Breast epithelium (tissue), 4 donors: ENCODE measurements around the gene BEND3. TPM values are rescaled to one million over a fixed set of nuclear protein-coding genes. Genes with fewer than 3 reads are reported as not detected.

Source experiments
- DNase-seq, 2 donors: peaks; one replicate each; pipeline ENCODE4 v3.0.0-alpha.2; 2019; ENCODE audit warnings: low spot score in 2 of 2
- H3K27ac ChIP-seq, 2 donors: fragments of 200-600 bp; sonication (generic) in 1 of 2; one replicate each; pipeline ENCODE4 v1.5.1; 2016 to 2019; ENCODE audit warnings: mild to moderate bottlenecking in 1 of 2
- H3K27me3 ChIP-seq, 2 donors: fragments of 200-600 bp; sonication (generic) in 1 of 2; one replicate each; pipeline versions ENCODE4 v1.5.1 to v1.6.0; 2017 to 2019; ENCODE audit warnings: control low read depth in 1 of 2, mild to moderate bottlenecking in 1 of 2
- H3K36me3 ChIP-seq: fragments of 200-600 bp; one replicate; pipeline ENCODE4 v1.5.1; 2019
- H3K4me1 ChIP-seq, 2 donors: fragments of 200-600 bp; sonication (generic); one replicate each; pipeline ENCODE4 v1.5.1; 2016 to 2019; ENCODE audit warnings: control low read depth in 1 of 2
- H3K4me3 ChIP-seq, 3 donors: fragments of 200-600 bp; sonication (generic); 1 replicate in 2 of 3; 2 replicates in 1 of 3; pipeline ENCODE4 v1.5.1; 2016 to 2019; ENCODE audit warnings: mild to moderate bottlenecking in 3 of 3, moderate library complexity in 2 of 3
- H3K9me3 ChIP-seq, 2 donors: fragments of 200-600 bp; sonication (generic) in 1 of 2; one replicate each; pipeline ENCODE4 v1.5.1; 2016 to 2019; ENCODE audit warnings: control low read depth in 1 of 2
- CTCF ChIP-seq, 3 donors: fragments of 450-650 bp; IDR thresholded peaks; one replicate each; pipeline ENCODE4 v1.5.1; 2016 to 2017; ENCODE audit warnings: antibody characterized with exemption in 3 of 3, mild to moderate bottlenecking in 3 of 3, moderate library complexity in 3 of 3
- POLR2A ChIP-seq: fragments of 450-650 bp; IDR thresholded peaks from one replicate; pipeline ENCODE4 v1.6.1; 2016; ENCODE audit warnings: antibody characterized with exemption, mild to moderate bottlenecking, moderate library complexity
- POLR2AphosphoS5 ChIP-seq, 3 donors: sonication (generic); formaldehyde crosslinking; IDR thresholded peaks; one replicate each; pipeline ENCODE4 v1.6.1; 2017; ENCODE audit warnings: antibody characterized with exemption in 3 of 3
- intact Hi-C: fragments of 100-400 bp; cut with DNase I; formaldehyde crosslinking; loops from one replicate; pipeline ENCODE4 v1.15.1; 2023; ENCODE audit warnings: low total_unique reads
- total RNA-seq, 3 donors: library from RNA; depleted of rRNA; stranded (reverse); fragments of >200 nt; gene quantifications; one replicate each; pipeline ENCODE4 v1.1.0, GENCODE V29; 2016

The BEND3 gene
- total RNA-seq, 3 donors from 2014 or later, result 0.96 to 3.6 (median 2.5) TPM

GRCh38 chr6:107132330-107132954 is 17.1 kb upstream of the BEND3 start:
- Histone ChIP-seq H3K36me3 (no peaks in the 10 kb centered on the region), H3K27me3 (no peaks in the 10 kb centered on the region), H3K27ac (no peak overlapping the region), H3K9me3 (no peaks in the 10 kb centered on the region), H3K4me1 (no peaks in the 10 kb centered on the region), H3K4me3 (no peak overlapping the region)
- TF ChIP-seq POLR2AphosphoS5 (IDR thresholded peaks at IDR 0.05), result no peak
- TF ChIP-seq CTCF (IDR thresholded peaks at IDR 0.05), result peak in 1 of 3 donors; percentile 20
- DNase-seq, result no peak
- intact Hi-C loops, result no loop called here

- Histone ChIP-seq H3K9me3 (no peaks in the 10 kb centered on the region), H3K27me3 (no peaks in the 10 kb centered on the region), H3K4me1 (no peaks in the 10 kb centered on the region), H3K36me3 (no peaks in the 10 kb centered on the region), H3K27ac (no peak overlapping the region), H3K4me3 (no peak overlapping the region)
- DNase-seq, result no peak
- intact Hi-C loops, result no loop called here
- TF ChIP-seq POLR2AphosphoS5 (IDR thresholded peaks at IDR 0.05), result no peak
- TF ChIP-seq CTCF (IDR thresholded peaks at IDR 0.05), result no peak
- TF ChIP-seq POLR2A, result no peak
These were observed 14.1 kb upstream of the BEND3 start for GRCh38 chr6:107129370-107129925.

GRCh38 chr6:107128577-107128976 is 13.3 kb upstream of the BEND3 start:
- Histone ChIP-seq H3K27me3 (no peaks in the 10 kb centered on the region), H3K27ac (no peak overlapping the region), H3K4me1 (no peaks in the 10 kb centered on the region), H3K36me3 (no peaks in the 10 kb centered on the region), H3K9me3 (no peaks in the 10 kb centered on the region), H3K4me3 (no peak overlapping the region)
- no peak for DNase-seq
- TF ChIP-seq CTCF (IDR thresholded peaks at IDR 0.05) (no peak), POLR2A (no peak), POLR2AphosphoS5 (IDR thresholded peaks at IDR 0.05) (no peak)
- intact Hi-C loops, result no loop called here

- intact Hi-C loops, result no loop called here
- DNase-seq, result no peak
- H3K27ac ChIP-seq, result no peak overlapping the region
- H3K36me3 ChIP-seq, result no peaks in the 10 kb centered on the region
- no peak for TF ChIP-seq CTCF (IDR thresholded peaks at IDR 0.05)
- no peak for TF ChIP-seq POLR2A
- TF ChIP-seq POLR2AphosphoS5 (IDR thresholded peaks at IDR 0.05), result no peak
- no peak overlapping the region for H3K4me3 ChIP-seq
- H3K9me3 ChIP-seq, result no peaks in the 10 kb centered on the region
- no peaks in the 10 kb centered on the region for H3K4me1 ChIP-seq
- no peaks in the 10 kb centered on the region for H3K27me3 ChIP-seq
These were observed 12.9 kb upstream of the BEND3 start for GRCh38 chr6:107128175-107128574.

- TF ChIP-seq POLR2A, result no peak
- no peak for TF ChIP-seq CTCF (IDR thresholded peaks at IDR 0.05)
- no peak for TF ChIP-seq POLR2AphosphoS5 (IDR thresholded peaks at IDR 0.05)
- Histone ChIP-seq H3K27me3 (no peaks in the 10 kb centered on the region), H3K4me1 (no peaks in the 10 kb centered on the region), H3K36me3 (no peaks in the 10 kb centered on the region), H3K4me3 (no peak overlapping the region), H3K9me3 (no peaks in the 10 kb centered on the region), H3K27ac (no peak overlapping the region)
- DNase-seq, result no peak
- intact Hi-C loops, result no loop called here
These were observed 10.5 kb upstream of the BEND3 start for GRCh38 chr6:107125771-107126170.
